WTC11 (cell line): Measurements from ENCODE around the gene HES5.

Experiments used
- NFE2L1 ChIP-seq: sonication (generic); formaldehyde crosslinking; IDR thresholded peaks from 2 replicates; pipeline ENCODE4 v1.8.1; 2023; ENCODE audit warnings: missing genetic modification reagents
- TF ChIP-seq, protein P1 (sequence below): fragments of 200-600 bp; IDR thresholded peaks from 2 replicates; pipeline ENCODE4 v1.8.0; 2022; ENCODE audit warnings: antibody characterized with exemption
- TF ChIP-seq, protein P2 (sequence below): fragments of 250-450 bp; sonication (Bioruptor Pico); IDR thresholded peaks from 2 replicates; pipeline ENCODE4 v1.9.0; 2021; ENCODE audit warnings: mild to moderate bottlenecking
- TF ChIP-seq, protein P3 (sequence below): sonication (generic); formaldehyde crosslinking; IDR thresholded peaks from 2 replicates; pipeline ENCODE4 v1.8.0; 2022; ENCODE audit warnings: mild to moderate bottlenecking, missing genetic modification reagents
- TF ChIP-seq, protein P4 (sequence below): sonication (generic); formaldehyde crosslinking; IDR thresholded peaks from 2 replicates; pipeline ENCODE4 v1.8.1; 2023; ENCODE audit warnings: mild to moderate bottlenecking, missing genetic modification reagents, moderate library complexity

DNA sequence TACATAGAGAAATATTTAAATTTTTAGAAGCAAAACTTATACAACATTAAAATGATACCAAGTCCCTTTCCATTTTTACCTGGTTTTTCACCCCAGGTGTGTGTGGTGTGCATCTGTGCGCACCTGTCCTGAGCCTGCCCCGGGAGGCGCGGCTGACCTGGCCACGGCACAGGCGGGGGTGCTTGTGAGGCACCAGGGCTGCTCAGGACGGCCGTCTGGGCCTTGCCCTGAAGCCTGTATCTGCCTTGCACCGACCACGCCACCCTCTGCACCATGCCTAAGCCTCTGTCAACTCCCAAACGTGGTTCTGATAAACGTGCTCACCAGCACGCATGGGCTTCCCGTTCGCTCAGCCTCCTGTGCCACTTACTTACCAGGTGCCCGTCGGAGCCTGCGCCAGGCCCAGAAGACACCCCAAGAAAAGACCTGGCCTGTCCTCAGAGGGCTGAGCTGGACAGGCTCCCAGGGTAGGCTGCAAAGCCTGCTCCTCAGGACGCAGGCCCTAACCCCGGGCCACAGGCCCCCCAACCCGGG, 24.5 kb downstream of the HES5 start:
- TF ChIP-seq, protein P1, sequence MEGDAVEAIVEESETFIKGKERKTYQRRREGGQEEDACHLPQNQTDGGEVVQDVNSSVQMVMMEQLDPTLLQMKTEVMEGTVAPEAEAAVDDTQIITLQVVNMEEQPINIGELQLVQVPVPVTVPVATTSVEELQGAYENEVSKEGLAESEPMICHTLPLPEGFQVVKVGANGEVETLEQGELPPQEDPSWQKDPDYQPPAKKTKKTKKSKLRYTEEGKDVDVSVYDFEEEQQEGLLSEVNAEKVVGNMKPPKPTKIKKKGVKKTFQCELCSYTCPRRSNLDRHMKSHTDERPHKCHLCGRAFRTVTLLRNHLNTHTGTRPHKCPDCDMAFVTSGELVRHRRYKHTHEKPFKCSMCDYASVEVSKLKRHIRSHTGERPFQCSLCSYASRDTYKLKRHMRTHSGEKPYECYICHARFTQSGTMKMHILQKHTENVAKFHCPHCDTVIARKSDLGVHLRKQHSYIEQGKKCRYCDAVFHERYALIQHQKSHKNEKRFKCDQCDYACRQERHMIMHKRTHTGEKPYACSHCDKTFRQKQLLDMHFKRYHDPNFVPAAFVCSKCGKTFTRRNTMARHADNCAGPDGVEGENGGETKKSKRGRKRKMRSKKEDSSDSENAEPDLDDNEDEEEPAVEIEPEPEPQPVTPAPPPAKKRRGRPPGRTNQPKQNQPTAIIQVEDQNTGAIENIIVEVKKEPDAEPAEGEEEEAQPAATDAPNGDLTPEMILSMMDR: no peak
- TF ChIP-seq, protein P2, sequence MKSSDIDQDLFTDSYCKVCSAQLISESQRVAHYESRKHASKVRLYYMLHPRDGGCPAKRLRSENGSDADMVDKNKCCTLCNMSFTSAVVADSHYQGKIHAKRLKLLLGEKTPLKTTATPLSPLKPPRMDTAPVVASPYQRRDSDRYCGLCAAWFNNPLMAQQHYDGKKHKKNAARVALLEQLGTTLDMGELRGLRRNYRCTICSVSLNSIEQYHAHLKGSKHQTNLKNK (CRISPR knock-in tag): no peak
- TF ChIP-seq, protein P3, sequence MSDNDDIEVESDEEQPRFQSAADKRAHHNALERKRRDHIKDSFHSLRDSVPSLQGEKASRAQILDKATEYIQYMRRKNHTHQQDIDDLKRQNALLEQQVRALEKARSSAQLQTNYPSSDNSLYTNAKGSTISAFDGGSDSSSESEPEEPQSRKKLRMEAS (CRISPR knock-in tag): no peak
- no peak for TF ChIP-seq NFE2L1 (CRISPR knock-in tag)
- TF ChIP-seq, protein P4, sequence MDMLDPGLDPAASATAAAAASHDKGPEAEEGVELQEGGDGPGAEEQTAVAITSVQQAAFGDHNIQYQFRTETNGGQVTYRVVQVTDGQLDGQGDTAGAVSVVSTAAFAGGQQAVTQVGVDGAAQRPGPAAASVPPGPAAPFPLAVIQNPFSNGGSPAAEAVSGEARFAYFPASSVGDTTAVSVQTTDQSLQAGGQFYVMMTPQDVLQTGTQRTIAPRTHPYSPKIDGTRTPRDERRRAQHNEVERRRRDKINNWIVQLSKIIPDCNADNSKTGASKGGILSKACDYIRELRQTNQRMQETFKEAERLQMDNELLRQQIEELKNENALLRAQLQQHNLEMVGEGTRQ (CRISPR knock-in tag): no peak
